ENCODE data around the gene NRARP.

Gene NRARP

DNA sequence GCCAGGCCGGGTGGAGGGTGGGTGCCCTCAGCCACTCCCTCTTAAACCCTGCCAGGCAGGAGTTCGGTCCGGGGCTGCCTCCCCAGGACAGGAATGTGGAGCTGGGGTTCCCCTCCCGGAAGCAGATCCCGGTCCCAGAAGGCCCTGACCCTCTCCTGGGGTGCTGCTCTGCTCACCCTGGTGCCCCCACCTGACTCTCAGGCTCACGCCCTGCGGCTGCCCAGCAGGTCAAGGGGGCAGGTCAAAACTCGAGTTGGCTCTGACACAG, 3.7 kb upstream of the NRARP start:
- Histone ChIP-seq H3K4me2 (ENCODE audit: low read length) (no peak overlapping the region), H3K79me2 (ENCODE audit: insufficient read depth, low read length) (no peaks in the 10 kb centered on the region), H3K9me3 (ENCODE audit: low read length) (no peaks in the 10 kb centered on the region), H3K9ac (ENCODE audit: low read length) (no peak overlapping the region), H2AFZ (ENCODE audit: low read length) (no peak overlapping the region), H3K4me1 (ENCODE audit: insufficient read depth, low read length, severe bottlenecking) (peaks cover 10% of the 10 kb centered on the region), H3K27ac (ENCODE audit: low read depth, low read length, poor library complexity, severe bottlenecking) (no peak overlapping the region), H3K36me3 (ENCODE audit: insufficient read depth, low read length) (no peaks in the 10 kb centered on the region), H3K9me2 (ENCODE audit: low read depth, low read length) (no peaks in the 10 kb centered on the region), H4K20me1 (ENCODE audit: insufficient read depth, low read length) (no peaks in the 10 kb centered on the region), H3K27me3 (ENCODE audit: insufficient read depth, low read length) (peaks cover 13% of the 10 kb centered on the region; the same call in 1 of the 2 replicates), H3K4me3 (ENCODE audit: low read depth, low read length, poor library complexity, severe bottlenecking) (no peak overlapping the region), H3F3A (ENCODE audit: insufficient read depth, low read length) (peaks cover 6% of the 10 kb centered on the region; the same call in 1 of the 2 replicates)
- TF ChIP-seq EZH2 (IDR thresholded peaks at IDR 0.05; ENCODE audit: borderline replicate concordance, low read length) = no peak
- TF ChIP-seq, protein P1, sequence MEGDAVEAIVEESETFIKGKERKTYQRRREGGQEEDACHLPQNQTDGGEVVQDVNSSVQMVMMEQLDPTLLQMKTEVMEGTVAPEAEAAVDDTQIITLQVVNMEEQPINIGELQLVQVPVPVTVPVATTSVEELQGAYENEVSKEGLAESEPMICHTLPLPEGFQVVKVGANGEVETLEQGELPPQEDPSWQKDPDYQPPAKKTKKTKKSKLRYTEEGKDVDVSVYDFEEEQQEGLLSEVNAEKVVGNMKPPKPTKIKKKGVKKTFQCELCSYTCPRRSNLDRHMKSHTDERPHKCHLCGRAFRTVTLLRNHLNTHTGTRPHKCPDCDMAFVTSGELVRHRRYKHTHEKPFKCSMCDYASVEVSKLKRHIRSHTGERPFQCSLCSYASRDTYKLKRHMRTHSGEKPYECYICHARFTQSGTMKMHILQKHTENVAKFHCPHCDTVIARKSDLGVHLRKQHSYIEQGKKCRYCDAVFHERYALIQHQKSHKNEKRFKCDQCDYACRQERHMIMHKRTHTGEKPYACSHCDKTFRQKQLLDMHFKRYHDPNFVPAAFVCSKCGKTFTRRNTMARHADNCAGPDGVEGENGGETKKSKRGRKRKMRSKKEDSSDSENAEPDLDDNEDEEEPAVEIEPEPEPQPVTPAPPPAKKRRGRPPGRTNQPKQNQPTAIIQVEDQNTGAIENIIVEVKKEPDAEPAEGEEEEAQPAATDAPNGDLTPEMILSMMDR (IDR thresholded peaks at IDR 0.05; ENCODE audit: low read length) = no peak

DNA sequence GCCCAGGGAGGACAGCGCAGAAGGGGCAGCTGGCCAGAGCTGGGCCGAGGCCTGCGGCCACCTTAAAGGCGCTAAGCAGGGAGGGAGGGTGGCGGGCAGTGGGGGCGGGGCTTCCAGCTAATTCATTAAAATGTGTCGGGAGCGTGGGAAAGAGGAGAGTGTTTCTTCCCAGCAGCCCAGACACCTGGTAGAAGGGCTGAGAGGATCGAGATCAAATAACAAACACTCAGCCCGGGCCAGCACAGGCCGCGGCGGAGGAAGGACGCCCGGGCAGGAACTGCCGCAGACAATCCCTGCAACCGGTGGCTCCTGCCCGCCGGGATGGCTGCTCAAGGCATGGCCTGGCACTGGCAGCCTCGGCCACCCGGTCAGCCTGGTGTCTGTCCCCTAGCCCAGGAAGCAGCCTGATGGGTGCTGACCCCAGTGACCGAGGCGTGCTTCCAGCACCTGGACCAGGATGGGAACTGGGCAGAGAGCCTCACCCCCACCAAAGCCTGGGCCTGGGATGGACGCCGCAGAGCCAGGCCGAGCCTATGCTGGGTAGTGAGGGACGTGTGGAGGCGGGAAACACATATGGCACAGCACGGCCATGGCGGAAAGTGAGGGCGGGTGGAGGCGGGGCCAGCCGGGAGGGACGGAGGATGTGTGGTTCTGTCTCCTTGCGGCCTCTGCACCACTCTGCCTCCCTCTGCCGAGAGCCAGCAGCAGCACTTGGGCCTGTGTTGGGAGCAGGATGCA, 3.2 kb upstream of the NRARP start:
- no peaks in the 10 kb centered on the region for H3K79me2 ChIP-seq (ENCODE audit: insufficient read depth, low read length)
- no peaks in the 10 kb centered on the region for H3K9me2 ChIP-seq (ENCODE audit: low read depth, low read length)
- H3F3A ChIP-seq (ENCODE audit: insufficient read depth, low read length) = peaks cover 6% of the 10 kb centered on the region; the same call in 1 of the 2 replicates
- no peak overlapping the region for H3K4me3 ChIP-seq (ENCODE audit: low read depth, low read length, poor library complexity, severe bottlenecking)
- H3K9ac ChIP-seq (ENCODE audit: low read length) = no peak overlapping the region
- peaks cover 14% of the 10 kb centered on the region for H3K4me1 ChIP-seq (ENCODE audit: insufficient read depth, low read length, severe bottlenecking)
- H2AFZ ChIP-seq (ENCODE audit: low read length) = no peak overlapping the region
- no peak overlapping the region for H3K4me2 ChIP-seq (ENCODE audit: low read length)
- H4K20me1 ChIP-seq (ENCODE audit: insufficient read depth, low read length) = no peaks in the 10 kb centered on the region
- H3K36me3 ChIP-seq (ENCODE audit: insufficient read depth, low read length) = no peaks in the 10 kb centered on the region
- no peak overlapping the region for H3K27ac ChIP-seq (ENCODE audit: low read depth, low read length, poor library complexity, severe bottlenecking)
- TF ChIP-seq EZH2 (IDR thresholded peaks at IDR 0.05; ENCODE audit: borderline replicate concordance, low read length) = no peak
- TF ChIP-seq, protein P1 (IDR thresholded peaks at IDR 0.05; ENCODE audit: low read length) = no peak
- no peaks in the 10 kb centered on the region for H3K9me3 ChIP-seq (ENCODE audit: low read length)
- H3K27me3 ChIP-seq (ENCODE audit: insufficient read depth, low read length) = peaks cover 13% of the 10 kb centered on the region; the same call in 1 of the 2 replicates

DNA sequence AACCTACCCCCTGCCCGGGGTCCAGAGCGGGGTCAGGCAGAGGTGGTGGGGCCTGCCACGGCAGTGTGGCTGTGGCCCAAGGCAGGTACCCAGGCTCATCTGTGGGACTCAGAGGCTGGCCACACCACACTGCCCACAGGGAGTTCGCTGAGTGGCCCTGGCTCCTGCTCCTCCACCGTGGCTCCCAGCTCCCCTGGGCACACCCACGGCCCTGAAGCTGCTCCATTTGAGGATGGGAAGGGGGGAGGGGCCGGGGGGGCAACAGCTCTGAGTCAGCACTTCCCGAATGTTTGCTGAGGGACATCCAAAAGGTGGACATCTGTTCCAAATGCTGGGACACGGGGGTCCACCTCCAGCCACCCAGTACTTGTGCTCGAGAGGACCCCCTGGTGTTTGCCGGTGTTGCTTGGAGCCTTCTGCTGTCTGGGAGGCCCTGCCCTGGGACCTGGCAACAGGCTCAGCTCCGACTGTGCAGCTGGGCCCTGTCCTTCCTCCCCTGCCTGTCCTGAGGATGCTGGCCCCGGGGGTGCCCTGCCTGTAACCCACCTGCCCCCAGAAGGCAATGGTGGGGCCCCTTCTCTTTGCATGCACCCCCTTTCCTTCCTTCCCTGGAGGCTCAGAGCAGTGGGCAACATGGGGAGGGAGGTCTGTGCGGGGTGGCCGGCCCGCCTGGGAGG, 2.5 kb upstream of the NRARP start:
- TF ChIP-seq, protein P1 (IDR thresholded peaks at IDR 0.05; ENCODE audit: low read length) = no peak
- no peak for TF ChIP-seq EZH2 (IDR thresholded peaks at IDR 0.05; ENCODE audit: borderline replicate concordance, low read length)
- no peak overlapping the region for H3K9ac ChIP-seq (ENCODE audit: low read length)
- H3K4me3 ChIP-seq (ENCODE audit: low read depth, low read length, poor library complexity, severe bottlenecking) = no peak overlapping the region
- H2AFZ ChIP-seq (ENCODE audit: low read length) = no peak overlapping the region
- H3K4me2 ChIP-seq (ENCODE audit: low read length) = no peak overlapping the region
- H4K20me1 ChIP-seq (ENCODE audit: insufficient read depth, low read length) = no peaks in the 10 kb centered on the region
- no peaks in the 10 kb centered on the region for H3K9me2 ChIP-seq (ENCODE audit: low read depth, low read length)
- H3K4me1 ChIP-seq (ENCODE audit: insufficient read depth, low read length, severe bottlenecking) = peaks cover 14% of the 10 kb centered on the region
- no peaks in the 10 kb centered on the region for H3K79me2 ChIP-seq (ENCODE audit: insufficient read depth, low read length)
- no peak overlapping the region for H3K27ac ChIP-seq (ENCODE audit: low read depth, low read length, poor library complexity, severe bottlenecking)
- no peaks in the 10 kb centered on the region for H3K36me3 ChIP-seq (ENCODE audit: insufficient read depth, low read length)
- H3K27me3 ChIP-seq (ENCODE audit: insufficient read depth, low read length) = peaks cover 13% of the 10 kb centered on the region; the same call in 1 of the 2 replicates
- no peaks in the 10 kb centered on the region for H3K9me3 ChIP-seq (ENCODE audit: low read length)
- peaks cover 6% of the 10 kb centered on the region; the same call in 1 of the 2 replicates for H3F3A ChIP-seq (ENCODE audit: insufficient read depth, low read length)

Data from OCI-LY1 (cell line).